Epidermal melanocyte (primary cell): ENCODE data around the gene PODXL.

ENCODE experiments used
- DNase-seq: peaks from one replicate; pipeline ENCODE4 v3.0.0; 2011; ENCODE audit warnings: low spot score; ENCODE audit not compliant: insufficient read length

PODXL gene

DNA sequence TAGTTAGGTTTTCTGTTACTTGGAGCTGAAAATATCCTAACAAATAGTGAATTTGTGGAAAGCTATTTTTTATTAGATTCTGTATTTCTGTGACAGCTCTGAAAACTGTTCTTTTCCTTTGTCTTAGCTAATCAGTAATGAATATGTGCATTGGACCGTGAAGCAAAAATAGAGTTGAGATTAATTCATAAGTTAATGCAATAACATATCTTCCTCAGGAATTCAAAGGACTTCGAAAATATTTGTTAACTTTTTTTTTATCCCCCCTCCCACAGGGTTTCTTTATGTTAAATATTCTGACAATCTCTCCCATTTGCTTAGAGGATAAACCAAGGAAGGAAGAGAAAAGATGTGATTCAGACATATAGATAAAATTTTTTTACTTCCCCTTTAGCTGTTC, 101.4 kb downstream of the PODXL start:
- DNase-seq: no peak

DNA sequence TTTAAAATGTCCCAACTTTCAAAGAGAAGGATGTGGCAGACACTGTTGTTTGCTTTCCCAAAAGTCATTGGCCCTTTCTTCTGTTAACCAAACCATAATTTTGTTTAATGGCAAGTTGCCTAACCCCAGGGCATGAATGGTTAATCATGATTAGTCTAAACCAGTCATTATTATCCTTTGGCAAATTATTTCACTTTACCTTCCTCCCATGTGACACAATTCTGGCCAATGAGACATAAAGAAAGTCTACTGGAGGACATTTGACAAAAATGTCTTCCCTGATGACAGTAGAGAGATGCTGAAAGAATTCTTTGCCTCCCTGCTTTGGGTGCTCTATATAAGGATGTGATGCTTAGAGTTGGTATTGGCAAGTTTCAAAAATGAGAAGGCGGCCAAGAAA, 101.9 kb downstream of the PODXL start:
- DNase-seq: no peak
